ENCODE data around the gene RNU5B-1. TPM values are rescaled to one million over a fixed set of nuclear protein-coding genes. Genes with fewer than 3 reads are reported as not detected.
"Not testable (repeated sequence)": the region's sequence is repeated elsewhere in the genome, so short reads cannot be mapped to it uniquely, and the experiment has no call there.

RNU5B-1 gene
- polyA plus RNA-seq, 4 donors = not detected

DNA sequence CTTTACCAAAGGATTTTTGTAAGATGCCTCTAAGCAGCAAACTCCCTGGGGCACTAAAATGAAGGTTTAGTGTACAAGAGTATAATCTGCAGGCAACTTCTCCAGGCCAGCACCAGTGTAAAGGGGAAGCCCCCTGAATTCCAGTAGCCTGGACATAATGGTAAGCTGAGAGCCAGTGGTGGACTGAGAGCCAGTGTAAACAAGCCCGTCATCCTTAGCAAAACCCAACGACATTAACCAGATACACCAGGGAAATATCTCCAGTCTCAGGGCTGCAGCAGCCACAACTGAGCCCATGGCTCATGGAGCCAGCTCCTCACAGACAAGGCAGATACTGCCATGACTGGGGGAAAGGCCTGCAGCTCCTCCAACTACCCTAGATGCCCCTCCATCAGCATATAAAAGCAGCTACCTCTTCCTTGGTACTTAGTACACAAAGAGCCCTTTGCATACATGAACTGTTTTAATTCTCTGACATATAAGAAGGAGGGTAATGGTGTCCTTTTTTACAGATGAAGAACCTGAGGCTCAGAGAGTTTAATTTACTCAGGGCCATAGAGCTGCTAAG lies 39.5 kb upstream of the RNU5B-1 start:
- H3K27me3 ChIP-seq (ENCODE audit: control insufficient read depth in 3 of 3, insufficient read depth in 3 of 3, low read length in 3 of 3) = no peaks in the 10 kb centered on the region
- H3K36me3 ChIP-seq (ENCODE audit: control insufficient read depth in 3 of 3, insufficient read depth in 2 of 3, low read depth in 1 of 3, low read length in 3 of 3) = peaks cover 3 to 45% (median 9%) of the 10 kb centered on the region in 3 donors
- DNase-seq = no peak
- H3K27ac ChIP-seq (ENCODE audit: low read depth in 1 of 3, low read length in 2 of 3) = no peak overlapping the region
- FAIRE-seq = no peak
- no peak overlapping the region for H3K4me3 ChIP-seq (ENCODE audit: low read depth in 1 of 3, low read length in 3 of 3)
- 57 to 92% (median 75%) methylated on average over 2 of the region's 2 CpGs for WGBS, 3 donors
- H3K9me3 ChIP-seq (ENCODE audit: control insufficient read depth in 2 of 2, insufficient read depth in 1 of 2, low read depth in 1 of 2, low read length in 1 of 2) = no peaks in the 10 kb centered on the region
- H3K4me1 ChIP-seq (ENCODE audit: control insufficient read depth in 3 of 3, insufficient read depth in 2 of 3, low read depth in 1 of 3, low read length in 2 of 3) = peaks cover 0 to 2% (median 0%) of the 10 kb centered on the region in 3 donors

GRCh38 chr15:65266469-65266868 lies 38.0 kb upstream of the RNU5B-1 start:
- 29 to 64% (median 47%) methylated on average over 5 of the region's 5 CpGs for WGBS, 3 donors
- Histone ChIP-seq H3K9me3 (ENCODE audit: control insufficient read depth in 2 of 2, insufficient read depth in 1 of 2, low read depth in 1 of 2, low read length in 1 of 2) (no peaks in the 10 kb centered on the region), H3K4me1 (ENCODE audit: control insufficient read depth in 3 of 3, insufficient read depth in 2 of 3, low read depth in 1 of 3, low read length in 2 of 3) (peaks cover 0 to 6% (median 0%) of the 10 kb centered on the region in 3 donors), H3K36me3 (ENCODE audit: control insufficient read depth in 3 of 3, insufficient read depth in 2 of 3, low read depth in 1 of 3, low read length in 3 of 3) (peaks cover 2 to 41% (median 3%) of the 10 kb centered on the region in 3 donors), H3K4me3 (ENCODE audit: low read depth in 1 of 3, low read length in 3 of 3) (no peak overlapping the region), H3K27me3 (ENCODE audit: control insufficient read depth in 3 of 3, insufficient read depth in 3 of 3, low read length in 3 of 3) (no peaks in the 10 kb centered on the region), H3K27ac (ENCODE audit: low read depth in 1 of 3, low read length in 2 of 3) (no peak overlapping the region)
- no peak for FAIRE-seq
- peak in 1 of 2 donors; percentile 27 for DNase-seq

DNA sequence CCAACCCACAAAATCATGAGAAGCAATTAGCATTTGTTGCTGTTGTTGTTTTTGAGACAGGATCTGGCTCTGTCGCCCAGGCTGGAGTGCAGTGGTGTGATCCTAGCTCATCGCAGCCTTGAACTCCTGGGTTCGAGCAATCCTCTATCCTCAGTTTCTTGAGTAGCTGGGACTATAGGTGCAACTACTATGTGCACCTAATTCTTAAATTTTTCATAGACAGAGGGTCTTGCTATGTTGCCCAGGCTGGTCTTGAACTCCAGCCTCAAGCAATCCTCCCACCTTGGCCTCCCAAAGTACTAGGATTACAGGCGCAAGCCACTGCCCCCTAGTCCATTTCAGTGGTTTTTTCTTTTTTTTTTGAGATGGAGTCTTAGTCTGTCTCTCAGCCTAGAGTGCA lies 36.1 kb upstream of the RNU5B-1 start:
- Histone ChIP-seq H3K4me3 (ENCODE audit: low read depth in 1 of 3, low read length in 3 of 3) (no peak overlapping the region), H3K9me3 (ENCODE audit: control insufficient read depth in 2 of 2, insufficient read depth in 1 of 2, low read depth in 1 of 2, low read length in 1 of 2) (no peaks in the 10 kb centered on the region), H3K27ac (ENCODE audit: low read depth in 1 of 3, low read length in 2 of 3) (no peak overlapping the region), H3K4me1 (ENCODE audit: control insufficient read depth in 3 of 3, insufficient read depth in 2 of 3, low read depth in 1 of 3, low read length in 2 of 3) (peaks cover 0 to 6% (median 0%) of the 10 kb centered on the region in 3 donors), H3K36me3 (ENCODE audit: control insufficient read depth in 3 of 3, insufficient read depth in 2 of 3, low read depth in 1 of 3, low read length in 3 of 3) (peaks cover 0 to 28% (median 3%) of the 10 kb centered on the region in 3 donors), H3K27me3 (ENCODE audit: control insufficient read depth in 3 of 3, insufficient read depth in 3 of 3, low read length in 3 of 3) (no peaks in the 10 kb centered on the region)
- DNase-seq (no peak), FAIRE-seq (no peak)
- WGBS, 3 donors = 99 to 100% (median 99%) methylated on average over 4 of the region's 4 CpGs

DNA sequence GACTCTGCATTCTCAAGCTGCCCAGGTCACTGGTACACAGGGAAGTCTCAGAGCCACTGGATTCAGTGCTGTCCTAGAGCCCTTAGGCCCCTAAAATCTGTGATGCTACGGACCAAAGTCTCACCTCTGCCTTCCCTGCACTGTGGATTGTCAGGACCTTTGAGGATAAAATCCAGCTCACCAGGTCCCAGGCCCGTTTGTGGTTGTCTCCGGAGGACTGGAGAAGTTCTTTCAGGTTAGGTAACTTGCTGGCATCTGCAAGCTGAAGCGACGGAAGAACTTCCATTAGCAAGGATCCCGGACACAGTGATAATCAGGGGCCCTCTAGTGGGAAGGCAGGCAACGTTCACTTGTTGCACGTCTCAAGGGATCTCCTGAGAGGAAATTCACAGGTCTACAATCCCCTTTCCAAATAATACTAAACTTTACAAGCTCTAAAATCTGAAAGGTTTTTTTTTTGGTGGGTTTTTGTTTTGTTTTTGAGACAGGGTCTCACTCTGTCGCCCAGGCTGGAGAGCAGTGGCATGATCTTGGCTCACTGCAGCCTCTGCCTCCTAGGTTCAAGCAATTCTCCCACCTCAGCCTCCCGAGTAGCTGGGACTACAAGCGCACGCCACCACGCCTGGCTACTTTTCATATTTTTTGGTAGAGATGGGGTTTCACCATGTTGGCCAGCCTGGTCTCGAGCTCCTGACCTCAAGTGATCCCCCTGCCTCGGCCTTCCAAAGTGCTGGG lies 33.5 kb upstream of the RNU5B-1 start:
- H3K4me1 ChIP-seq (ENCODE audit: control insufficient read depth in 3 of 3, insufficient read depth in 2 of 3, low read depth in 1 of 3, low read length in 2 of 3) = peaks cover 0 to 12% (median 2%) of the 10 kb centered on the region in 3 donors
- 49 to 54% (median 51%) methylated on average over 15 of the region's 15 CpGs for WGBS, 3 donors
- not testable (repeated sequence) for H3K27me3 ChIP-seq (ENCODE audit: control insufficient read depth in 3 of 3, insufficient read depth in 3 of 3, low read length in 3 of 3); H3K27ac ChIP-seq (ENCODE audit: low read depth in 1 of 3, low read length in 2 of 3); H3K9me3 ChIP-seq (ENCODE audit: control insufficient read depth in 2 of 2, insufficient read depth in 1 of 2, low read depth in 1 of 2, low read length in 1 of 2); FAIRE-seq; H3K4me3 ChIP-seq (ENCODE audit: low read depth in 1 of 3, low read length in 3 of 3)
- H3K36me3 ChIP-seq (ENCODE audit: control insufficient read depth in 3 of 3, insufficient read depth in 2 of 3, low read depth in 1 of 3, low read length in 3 of 3) = peaks cover 0 to 27% (median 3%) of the 10 kb centered on the region in 3 donors
- DNase-seq = peak; percentile 70 to 75

GRCh38 chr15:65275104-65275727 lies 29.3 kb upstream of the RNU5B-1 start:
- 74 to 80% (median 79%) methylated on average over 4 of the region's 4 CpGs for WGBS, 3 donors
- no peak for DNase-seq
- no peaks in the 10 kb centered on the region for H3K9me3 ChIP-seq (ENCODE audit: control insufficient read depth in 2 of 2, insufficient read depth in 1 of 2, low read depth in 1 of 2, low read length in 1 of 2)
- H3K27me3 ChIP-seq (ENCODE audit: control insufficient read depth in 3 of 3, insufficient read depth in 3 of 3, low read length in 3 of 3) = no peaks in the 10 kb centered on the region
- H3K36me3 ChIP-seq (ENCODE audit: control insufficient read depth in 3 of 3, insufficient read depth in 2 of 3, low read depth in 1 of 3, low read length in 3 of 3) = peaks cover 0 to 8% (median 0%) of the 10 kb centered on the region in 3 donors
- FAIRE-seq = no peak
- H3K4me3 ChIP-seq (ENCODE audit: low read depth in 1 of 3, low read length in 3 of 3) = no peak overlapping the region
- H3K4me1 ChIP-seq (ENCODE audit: control insufficient read depth in 3 of 3, insufficient read depth in 2 of 3, low read depth in 1 of 3, low read length in 2 of 3) = peaks cover 0 to 19% (median 9%) of the 10 kb centered on the region in 3 donors
- peak overlapping the region in 2 of 3 donors; percentile 8 to 54 for H3K27ac ChIP-seq (ENCODE audit: low read depth in 1 of 3, low read length in 2 of 3)

- Histone ChIP-seq H3K27me3 (ENCODE audit: control insufficient read depth in 3 of 3, insufficient read depth in 3 of 3, low read length in 3 of 3) (no peaks in the 10 kb centered on the region), H3K9me3 (ENCODE audit: control insufficient read depth in 2 of 2, insufficient read depth in 1 of 2, low read depth in 1 of 2, low read length in 1 of 2) (no peaks in the 10 kb centered on the region), H3K36me3 (ENCODE audit: control insufficient read depth in 3 of 3, insufficient read depth in 2 of 3, low read depth in 1 of 3, low read length in 3 of 3) (peaks cover 0 to 6% (median 0%) of the 10 kb centered on the region in 3 donors), H3K4me1 (ENCODE audit: control insufficient read depth in 3 of 3, insufficient read depth in 2 of 3, low read depth in 1 of 3, low read length in 2 of 3) (peaks cover 0 to 16% (median 9%) of the 10 kb centered on the region in 3 donors), H3K4me3 (ENCODE audit: low read depth in 1 of 3, low read length in 3 of 3) (no peak overlapping the region), H3K27ac (ENCODE audit: low read depth in 1 of 3, low read length in 2 of 3) (peak overlapping the region; percentile 8 to 54 (median 37))
- FAIRE-seq = no peak
- 63 to 68% (median 66%) methylated on average over 2 of the region's 2 CpGs for WGBS, 3 donors
- peak; percentile 67 to 70 for DNase-seq
These were observed 28.8 kb upstream of the RNU5B-1 start for GRCh38 chr15:65275728-65276126.

GRCh38 chr15:65277015-65277414 lies 27.5 kb upstream of the RNU5B-1 start:
- FAIRE-seq = no peak
- 55 to 79% (median 77%) methylated on average over 1 of the region's 1 CpG for WGBS, 3 donors

DNA sequence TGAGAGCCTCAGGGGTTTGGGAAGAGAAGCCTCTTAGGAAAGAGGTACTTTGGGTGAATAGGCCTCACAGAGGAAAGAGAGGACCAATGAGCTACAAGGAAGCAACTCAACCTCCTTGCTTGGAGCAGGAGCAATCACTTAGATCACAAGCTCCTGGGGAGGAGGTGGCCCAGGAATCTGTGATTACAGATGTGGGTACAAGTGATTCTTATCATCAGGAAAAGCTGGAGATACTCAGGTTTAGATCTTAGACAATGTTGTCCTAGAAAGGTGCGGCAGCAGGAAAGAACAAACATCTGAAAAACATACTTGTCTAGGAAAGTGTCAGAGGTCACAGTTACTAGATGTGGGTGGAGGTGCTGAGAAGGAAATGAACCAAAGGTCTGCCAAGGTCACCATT lies 26.0 kb upstream of the RNU5B-1 start:
- Histone ChIP-seq H3K27me3 (ENCODE audit: control insufficient read depth in 3 of 3, insufficient read depth in 3 of 3, low read length in 3 of 3) (no peaks in the 10 kb centered on the region), H3K4me3 (ENCODE audit: low read depth in 1 of 3, low read length in 3 of 3) (no peak overlapping the region), H3K27ac (ENCODE audit: low read depth in 1 of 3, low read length in 2 of 3) (peak overlapping the region in 1 of 3 donors; percentile 33), H3K36me3 (ENCODE audit: control insufficient read depth in 3 of 3, insufficient read depth in 2 of 3, low read depth in 1 of 3, low read length in 3 of 3) (peaks cover 0 to 18% (median 0%) of the 10 kb centered on the region in 3 donors), H3K9me3 (ENCODE audit: control insufficient read depth in 2 of 2, insufficient read depth in 1 of 2, low read depth in 1 of 2, low read length in 1 of 2) (no peaks in the 10 kb centered on the region), H3K4me1 (ENCODE audit: control insufficient read depth in 3 of 3, insufficient read depth in 2 of 3, low read depth in 1 of 3, low read length in 2 of 3) (peaks cover 0 to 13% (median 9%) of the 10 kb centered on the region in 3 donors)
- FAIRE-seq (no peak), DNase-seq (peak in 1 of 2 donors; percentile 40)
- WGBS, 3 donors = 46 to 61% (median 53%) methylated on average over 1 of the region's 1 CpG

More at GRCh38 chr15:65277015-65277414, 27.5 kb upstream of the RNU5B-1 start:
- Histone ChIP-seq H3K27me3 (ENCODE audit: control insufficient read depth in 3 of 3, insufficient read depth in 3 of 3, low read length in 3 of 3) (no peaks in the 10 kb centered on the region), H3K36me3 (ENCODE audit: control insufficient read depth in 3 of 3, insufficient read depth in 2 of 3, low read depth in 1 of 3, low read length in 3 of 3) (peaks cover 0 to 6% (median 0%) of the 10 kb centered on the region in 3 donors), H3K4me1 (ENCODE audit: control insufficient read depth in 3 of 3, insufficient read depth in 2 of 3, low read depth in 1 of 3, low read length in 2 of 3) (peaks cover 0 to 13% (median 9%) of the 10 kb centered on the region in 3 donors), H3K9me3 (ENCODE audit: control insufficient read depth in 2 of 2, insufficient read depth in 1 of 2, low read depth in 1 of 2, low read length in 1 of 2) (no peaks in the 10 kb centered on the region), H3K4me3 (ENCODE audit: low read depth in 1 of 3, low read length in 3 of 3) (no peak overlapping the region), H3K27ac (ENCODE audit: low read depth in 1 of 3, low read length in 2 of 3) (no peak overlapping the region)
- no peak for DNase-seq
